MM.1S (cell line): Measurements from ENCODE around the gene SLC38A5.
A peak's percentile ranks its signal among the peaks of the same experiment; 100 is the strongest.

Experiments
- DNase-seq: peaks from one replicate; pipeline ENCODE4 v3.0.0-alpha.2; 2015
- H2AFZ ChIP-seq: fragments of 300-600 bp; sonication (generic); 2 replicates; pipeline ENCODE4 v1.6.0; 2016; ENCODE audit warnings: antibody characterized with exemption, low read length
- H3F3A ChIP-seq: fragments of 300-600 bp; sonication (generic); 2 replicates; pipeline ENCODE4 v1.6.1; 2016; ENCODE audit warnings: mild to moderate bottlenecking, antibody characterized with exemption, low read length, moderate library complexity, mixed read lengths; ENCODE audit not compliant: insufficient read depth
- H3K27ac ChIP-seq: fragments of 300-600 bp; sonication (generic); 2 replicates; pipeline ENCODE4 v1.5.1; 2016; ENCODE audit warnings: mild to moderate bottlenecking, low read length
- H3K27me3 ChIP-seq: fragments of 300-600 bp; sonication (generic); replicated peaks from 2 replicates; pipeline ENCODE4 v1.6.0; 2016; ENCODE audit warnings: low read length; ENCODE audit not compliant: insufficient read depth
- H3K36me3 ChIP-seq: fragments of 300-600 bp; sonication (generic); replicated peaks from 2 replicates; pipeline ENCODE4 v1.6.1; 2016; ENCODE audit warnings: mild to moderate bottlenecking, low read length, mixed read lengths; ENCODE audit not compliant: insufficient read depth
- H3K4me1 ChIP-seq: fragments of 300-600 bp; sonication (generic); 2 replicates; pipeline ENCODE4 v1.6.1; 2016; ENCODE audit warnings: low read length, mixed read lengths
- H3K4me2 ChIP-seq: fragments of 300-600 bp; sonication (generic); 2 replicates; pipeline ENCODE4 v1.6.0; 2016; ENCODE audit warnings: low read depth, low read length
- H3K4me3 ChIP-seq: fragments of 300-600 bp; sonication (generic); 2 replicates; pipeline ENCODE4 v1.5.1; 2016; ENCODE audit warnings: low read length, mixed read lengths
- H3K79me2 ChIP-seq: fragments of 300-600 bp; sonication (generic); 2 replicates; pipeline ENCODE4 v1.6.1; 2016; ENCODE audit warnings: mixed run types, low read length, mixed read lengths
- H3K9ac ChIP-seq: fragments of 300-600 bp; sonication (generic); 2 replicates; pipeline ENCODE4 v1.6.1; 2016; ENCODE audit warnings: low read length, mixed read lengths
- H3K9me2 ChIP-seq: fragments of 300-600 bp; sonication (generic); replicated peaks from 2 replicates; pipeline ENCODE4 v1.6.1; 2016; ENCODE audit warnings: mild to moderate bottlenecking, low read length, mixed read lengths; ENCODE audit not compliant: insufficient read depth
- H3K9me3 ChIP-seq: fragments of 300-600 bp; sonication (generic); replicated peaks from 2 replicates; pipeline ENCODE4 v1.6.1; 2016; ENCODE audit warnings: mild to moderate bottlenecking, low read length, mixed read lengths; ENCODE audit not compliant: insufficient read depth
- H4K20me1 ChIP-seq: fragments of 300-600 bp; sonication (generic); 2 replicates; pipeline ENCODE4 v1.6.1; 2016; ENCODE audit warnings: mild to moderate bottlenecking, low read length, moderate library complexity, mixed read lengths; ENCODE audit not compliant: insufficient read depth
- CTCF ChIP-seq: fragments of 300-600 bp; sonication (generic); IDR thresholded peaks from 2 replicates; pipeline ENCODE4 v1.5.1; 2016; ENCODE audit warnings: antibody characterized with exemption, low read length, mixed read lengths
- EZH2 ChIP-seq: fragments of 300-600 bp; sonication (generic); optimal IDR thresholded peaks from 2 replicates; pipeline ENCODE3; 2017; ENCODE audit warnings: low read depth, mild to moderate bottlenecking, antibody characterized with exemption, low read length, mixed read lengths
- EZH2phosphoT487 ChIP-seq: fragments of 300-600 bp; sonication (generic); IDR thresholded peaks from 2 replicates; pipeline ENCODE4 v1.6.1; 2018; ENCODE audit warnings: antibody characterized with exemption, low read length

Gene SLC38A5

GRCh38 chrX:48475296-48475695, 5.2 kb upstream of the SLC38A5 start:
- Histone ChIP-seq H3F3A (no peaks in the 10 kb centered on the region), H3K9me2 (no peaks in the 10 kb centered on the region), H3K4me1 (no peaks in the 10 kb centered on the region), H4K20me1 (no peaks in the 10 kb centered on the region), H2AFZ (peak overlapping the region; percentile 80), H3K9ac (peak overlapping the region; percentile 89), H3K79me2 (peaks cover 36% of the 10 kb centered on the region), H3K4me3 (peak overlapping the region; percentile 90), H3K36me3 (no peaks in the 10 kb centered on the region), H3K9me3 (no peaks in the 10 kb centered on the region), H3K27me3 (no peaks in the 10 kb centered on the region), H3K27ac (peak overlapping the region; percentile 57; the same call in 1 of the 2 replicates), H3K4me2 (peak overlapping the region; percentile 74)
- no peak for DNase-seq
- no peak for TF ChIP-seq EZH2
- no peak for TF ChIP-seq CTCF
- no peak for TF ChIP-seq EZH2phosphoT487

GRCh38 chrX:48474581-48474980, 4.5 kb upstream of the SLC38A5 start:
- H3K36me3 ChIP-seq = no peaks in the 10 kb centered on the region
- peaks cover 36% of the 10 kb centered on the region for H3K79me2 ChIP-seq
- no peaks in the 10 kb centered on the region for H4K20me1 ChIP-seq
- no peaks in the 10 kb centered on the region for H3K9me2 ChIP-seq
- no peaks in the 10 kb centered on the region for H3K4me1 ChIP-seq
- H3F3A ChIP-seq = no peaks in the 10 kb centered on the region
- no peak for DNase-seq
- no peak overlapping the region; the same call in 1 of the 2 replicates for H3K4me2 ChIP-seq
- no peak overlapping the region for H2AFZ ChIP-seq
- no peak overlapping the region for H3K9ac ChIP-seq
- no peak overlapping the region for H3K27ac ChIP-seq
- no peaks in the 10 kb centered on the region for H3K9me3 ChIP-seq
- TF ChIP-seq CTCF = no peak
- no peak for TF ChIP-seq EZH2
- no peak for TF ChIP-seq EZH2phosphoT487
- no peaks in the 10 kb centered on the region for H3K27me3 ChIP-seq
- no peak overlapping the region for H3K4me3 ChIP-seq

GRCh38 chrX:48474127-48474526, 4.1 kb upstream of the SLC38A5 start:
- no peak for DNase-seq
- no peak overlapping the region for H3K27ac ChIP-seq

More at GRCh38 chrX:48474127-48474526, 4.1 kb upstream of the SLC38A5 start:
- Histone ChIP-seq H3K27me3 (no peaks in the 10 kb centered on the region), H3K9me2 (no peaks in the 10 kb centered on the region), H3K36me3 (no peaks in the 10 kb centered on the region), H3K79me2 (peaks cover 38% of the 10 kb centered on the region), H2AFZ (no peak overlapping the region), H3K9me3 (no peaks in the 10 kb centered on the region), H3K4me2 (no peak overlapping the region), H3F3A (no peaks in the 10 kb centered on the region), H3K9ac (no peak overlapping the region), H4K20me1 (no peaks in the 10 kb centered on the region), H3K4me1 (no peaks in the 10 kb centered on the region), H3K4me3 (no peak overlapping the region)
- TF ChIP-seq EZH2 = no peak
- peak; percentile 33 for TF ChIP-seq CTCF
- TF ChIP-seq EZH2phosphoT487 = no peak
